ENCODE results near the gene SGCA.

Gene SGCA

GRCh38 chr17:50182783-50183420, 17.1 kb downstream of the SGCA start:
- no peak for DNase-seq (ENCODE audit: low spot score)

DNA sequence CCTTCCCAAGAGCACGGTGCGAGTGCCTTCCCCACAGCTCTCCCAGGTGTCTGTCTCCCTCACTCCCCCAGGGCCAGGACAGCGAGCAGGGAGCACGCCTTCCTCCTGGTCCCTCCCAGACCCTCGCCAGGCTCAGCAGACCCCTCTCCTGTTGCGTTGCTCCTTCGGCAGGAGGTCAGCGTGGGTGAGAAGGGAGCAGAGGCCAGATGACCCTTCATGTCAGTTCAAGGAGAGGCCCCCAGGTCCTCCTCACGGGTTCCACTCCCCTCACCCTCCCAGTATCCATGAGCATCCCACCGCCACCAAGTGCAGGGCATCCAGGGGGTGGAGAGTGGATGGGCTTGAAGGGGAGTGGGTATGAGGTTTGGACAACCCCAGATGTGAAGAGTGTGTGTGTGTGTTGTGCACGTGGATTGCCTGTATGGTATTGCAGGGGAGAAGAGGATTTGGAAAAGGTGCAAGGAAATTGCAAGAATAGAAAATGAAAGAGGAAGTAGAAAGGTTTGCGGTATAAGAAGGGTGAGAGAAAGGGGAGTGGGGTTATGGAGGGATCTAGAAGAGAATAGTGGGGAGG, 17.7 kb downstream of the SGCA start:
- no peak for DNase-seq (ENCODE audit: low spot score)

DNA sequence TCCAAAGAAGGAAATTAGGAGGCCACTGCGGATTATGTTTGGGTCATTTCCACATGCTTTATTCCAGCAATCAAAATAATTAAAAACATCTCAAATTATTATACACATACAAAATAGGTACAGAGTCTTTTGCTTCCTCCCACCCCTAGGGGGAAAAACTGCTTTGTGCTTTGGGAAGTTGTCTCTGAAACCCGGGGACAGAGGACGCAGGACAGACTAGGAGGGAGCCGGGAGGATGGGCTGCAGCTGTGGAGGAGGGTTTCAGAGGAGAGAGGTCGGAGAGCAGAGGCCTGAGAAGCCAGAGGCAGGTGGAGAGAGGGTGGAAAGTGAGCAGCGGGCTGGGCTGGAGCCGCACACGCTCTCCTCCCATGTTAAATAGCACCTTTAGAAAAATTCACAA, 18.3 kb downstream of the SGCA start:
- DNase-seq (ENCODE audit: low spot score) = no peak

DNA sequence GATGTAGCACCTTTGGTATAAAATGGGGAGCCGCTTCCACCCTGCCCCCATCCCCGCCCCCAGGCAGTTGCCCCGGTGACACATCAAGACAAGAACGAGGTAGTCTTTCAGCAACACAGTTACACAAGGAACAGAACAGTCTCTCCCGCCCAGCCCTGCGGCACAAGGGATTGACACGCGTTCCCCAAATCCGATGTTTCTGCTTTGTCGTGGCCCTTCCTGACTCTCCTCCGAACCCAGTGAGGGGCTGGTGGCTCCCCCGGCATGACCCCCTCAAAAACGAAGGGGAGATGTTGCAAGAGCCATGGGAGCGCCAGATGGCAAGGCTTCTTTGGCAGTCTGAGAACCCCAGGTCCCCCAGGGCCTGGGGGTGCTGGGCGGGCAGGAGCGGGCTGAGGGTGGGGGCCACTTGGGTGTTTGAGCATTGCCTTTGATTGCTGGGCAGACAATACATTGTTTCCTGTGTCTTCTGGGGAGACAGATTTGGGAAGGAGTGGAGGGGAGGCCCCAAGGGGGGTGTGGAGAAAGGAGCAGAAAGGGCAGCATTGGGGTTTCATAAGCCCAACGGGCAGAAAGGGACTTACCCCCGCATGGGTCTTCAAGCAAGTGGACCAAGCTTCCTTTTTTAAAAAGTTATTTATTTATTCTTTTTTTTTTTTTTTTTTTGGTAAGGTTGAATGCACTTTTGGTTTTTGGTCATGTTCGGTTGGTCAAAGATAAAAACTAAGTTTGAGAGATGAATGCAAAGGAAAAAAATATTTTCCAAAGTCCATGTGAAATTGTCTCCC, 19.0 kb downstream of the SGCA start:
- DNase-seq (ENCODE audit: low spot score) = no peak

GRCh38 chr17:50185631-50186471, 20.0 kb downstream of the SGCA start:
- no peak for DNase-seq (ENCODE audit: low spot score)

DNA sequence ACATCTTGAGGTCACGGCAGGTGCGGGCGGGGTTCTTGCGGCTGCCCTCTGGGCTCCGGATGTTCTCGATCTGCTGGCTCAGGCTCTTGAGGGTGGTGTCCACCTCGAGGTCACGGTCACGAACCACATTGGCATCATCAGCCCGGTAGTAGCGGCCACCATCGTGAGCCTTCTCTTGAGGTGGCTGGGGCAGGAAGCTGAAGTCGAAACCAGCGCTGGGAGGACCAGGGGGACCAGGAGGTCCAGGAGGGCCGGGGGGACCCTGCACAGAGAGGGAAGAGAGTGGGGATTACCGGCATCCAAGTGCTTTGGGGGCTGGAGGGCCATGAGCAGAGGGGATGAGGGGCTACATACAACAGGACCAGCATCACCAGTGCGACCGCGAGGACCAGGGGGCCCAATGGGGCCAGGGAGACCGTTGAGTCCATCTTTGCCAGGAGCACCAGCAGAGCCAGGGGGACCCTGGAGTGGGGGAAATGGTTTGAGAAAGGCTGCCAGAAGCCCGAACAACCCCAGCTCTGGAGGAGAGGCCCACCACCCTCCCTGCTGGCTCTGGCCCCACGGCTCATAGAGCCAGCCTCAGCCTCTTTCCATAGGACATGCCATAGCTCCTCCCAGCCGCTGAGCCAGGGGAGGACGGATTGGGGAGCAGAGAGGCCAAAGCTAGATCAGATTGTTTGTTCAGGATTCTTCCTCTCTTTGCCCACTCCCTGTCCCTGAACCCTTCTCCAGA, 21.0 kb downstream of the SGCA start:
- no peak for DNase-seq (ENCODE audit: low spot score)

DNA sequence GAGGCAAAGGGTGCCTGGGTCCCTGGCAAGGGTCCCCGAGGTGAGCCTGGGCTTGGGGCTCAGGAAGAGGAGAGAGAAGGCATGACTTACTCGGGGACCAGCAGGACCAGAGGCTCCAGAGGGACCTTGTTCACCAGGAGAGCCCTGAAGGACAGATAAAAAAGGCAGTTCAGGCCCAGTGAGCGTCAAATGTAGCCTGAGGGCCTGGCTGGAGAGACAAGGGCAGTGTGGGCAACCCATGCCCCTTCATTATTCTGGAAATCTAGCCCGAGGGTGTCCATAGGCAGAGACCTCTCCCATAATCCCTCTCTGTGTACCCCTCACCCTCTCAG, 21.6 kb downstream of the SGCA start:
- no peak for DNase-seq (ENCODE audit: low spot score)

DNA sequence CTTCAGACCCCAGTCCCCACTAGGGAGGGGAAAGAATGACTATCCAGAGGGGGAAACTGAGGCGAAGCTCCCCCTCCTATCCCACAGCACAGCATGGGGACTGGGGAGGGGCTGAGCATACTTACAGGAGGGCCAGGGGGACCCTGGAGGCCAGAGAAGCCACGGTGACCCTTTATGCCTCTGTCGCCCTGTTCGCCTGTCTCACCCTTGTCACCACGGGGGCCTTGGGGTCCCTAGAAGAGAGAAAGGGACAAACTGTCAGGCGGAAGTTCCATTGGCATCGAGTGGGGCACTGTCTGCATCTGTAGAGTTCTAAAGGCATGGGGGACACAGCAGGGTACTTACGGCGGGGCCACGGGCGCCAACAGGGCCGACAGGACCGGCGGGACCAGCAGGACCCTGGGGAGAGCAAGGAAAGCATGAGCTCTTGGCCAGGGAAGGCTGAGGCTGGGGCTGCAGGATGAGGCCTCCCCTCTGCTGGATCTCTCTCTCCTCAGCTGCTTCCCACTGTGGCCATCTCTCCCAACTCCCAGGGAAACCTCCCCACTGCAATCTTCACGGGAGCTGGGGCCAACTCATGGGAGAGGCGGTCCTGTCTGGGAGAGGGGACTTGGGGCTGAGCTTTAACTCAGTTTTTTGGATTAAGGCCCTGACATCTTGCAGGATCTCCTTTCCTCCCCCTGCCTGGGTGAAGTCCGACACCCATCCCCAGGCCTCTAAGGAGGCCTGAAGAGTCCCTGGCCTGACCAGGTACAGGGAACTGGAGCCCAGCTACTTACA, 22.1 kb downstream of the SGCA start:
- no peak for DNase-seq (ENCODE audit: low spot score)

GRCh38 chr17:50188531-50188920, 22.7 kb downstream of the SGCA start:
- no peak for DNase-seq (ENCODE audit: low spot score)

DNA sequence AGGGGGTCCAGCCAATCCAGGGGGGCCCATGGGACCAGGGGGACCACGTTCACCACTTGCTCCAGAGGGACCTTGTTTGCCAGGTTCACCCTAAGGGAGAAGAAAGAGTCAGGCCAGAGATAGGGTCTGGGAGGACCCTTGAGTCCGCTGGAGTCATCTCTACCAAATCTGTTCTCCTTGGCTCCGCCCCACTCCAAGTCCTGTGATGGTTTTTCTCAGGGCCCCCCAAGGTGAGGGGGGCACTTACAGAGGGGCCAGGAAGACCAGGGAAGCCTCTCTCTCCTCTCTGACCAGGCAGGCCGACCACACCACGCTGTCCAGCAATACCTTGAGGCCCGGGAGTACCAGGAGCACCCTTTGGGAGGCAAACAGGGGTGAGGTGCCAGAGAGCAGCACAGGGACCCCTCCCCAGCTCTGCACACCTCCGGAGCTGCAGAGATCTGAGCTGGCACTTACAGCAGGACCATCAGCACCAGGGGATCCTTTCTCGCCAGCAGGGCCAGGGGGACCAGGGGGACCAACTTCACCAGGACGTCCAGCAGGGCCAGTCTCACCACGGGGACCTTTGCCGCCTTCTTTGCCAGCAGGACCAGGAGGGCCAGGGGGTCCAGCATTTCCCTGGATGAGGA, 23.2 kb downstream of the SGCA start:
- no peak for DNase-seq (ENCODE audit: low spot score)

DNA sequence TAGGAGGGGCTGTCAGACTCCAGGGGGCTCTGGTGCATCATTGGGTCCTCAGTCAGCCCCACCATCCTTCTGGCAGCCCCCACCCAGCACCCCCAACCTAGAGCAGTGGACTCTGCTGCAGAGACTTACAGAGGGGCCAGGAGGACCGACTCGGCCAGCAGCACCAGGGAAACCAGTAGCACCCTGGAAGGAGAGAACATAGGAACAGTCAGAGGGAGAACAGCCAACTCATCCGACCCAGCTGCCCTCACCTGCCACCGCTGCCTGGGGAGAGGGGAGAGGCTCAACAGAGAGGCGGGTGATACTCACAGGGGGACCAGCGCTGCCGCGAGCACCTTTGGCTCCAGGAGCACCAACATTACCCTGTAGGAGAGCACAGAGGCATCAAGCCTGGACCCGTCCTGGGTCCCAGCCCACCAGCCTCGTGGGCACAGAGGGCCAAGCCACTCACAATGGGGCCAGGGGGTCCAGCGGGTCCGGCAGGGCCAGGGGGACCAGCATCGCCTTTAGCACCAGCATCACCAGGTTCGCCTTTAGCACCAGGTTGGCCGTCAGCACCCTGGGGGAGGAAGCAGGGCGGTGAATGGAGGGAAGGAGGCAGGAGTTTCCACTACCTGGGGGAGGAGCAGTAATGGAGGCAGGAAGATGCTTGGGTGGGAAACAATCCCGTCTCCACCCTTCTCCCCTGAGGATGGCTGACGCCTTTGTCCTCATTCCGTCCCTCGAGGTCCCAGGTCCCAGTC, 23.9 kb downstream of the SGCA start:
- DNase-seq (ENCODE audit: low spot score) = no peak

DNA sequence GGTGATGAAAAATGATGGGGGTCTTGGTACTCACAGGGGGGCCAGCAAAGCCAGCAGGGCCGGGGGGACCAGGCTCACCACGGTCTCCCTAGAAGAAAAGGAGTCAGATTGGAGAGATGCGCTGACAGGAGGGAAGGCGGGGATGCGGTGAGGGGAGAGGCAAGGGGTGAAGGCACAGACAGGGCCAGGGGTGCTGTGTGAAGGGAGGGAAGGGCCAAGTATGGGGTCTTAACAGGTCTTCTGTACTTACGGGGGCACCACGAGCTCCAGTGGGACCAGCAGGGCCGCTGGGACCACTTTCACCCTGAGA, 24.4 kb downstream of the SGCA start:
- DNase-seq (ENCODE audit: low spot score) = no peak

DNA sequence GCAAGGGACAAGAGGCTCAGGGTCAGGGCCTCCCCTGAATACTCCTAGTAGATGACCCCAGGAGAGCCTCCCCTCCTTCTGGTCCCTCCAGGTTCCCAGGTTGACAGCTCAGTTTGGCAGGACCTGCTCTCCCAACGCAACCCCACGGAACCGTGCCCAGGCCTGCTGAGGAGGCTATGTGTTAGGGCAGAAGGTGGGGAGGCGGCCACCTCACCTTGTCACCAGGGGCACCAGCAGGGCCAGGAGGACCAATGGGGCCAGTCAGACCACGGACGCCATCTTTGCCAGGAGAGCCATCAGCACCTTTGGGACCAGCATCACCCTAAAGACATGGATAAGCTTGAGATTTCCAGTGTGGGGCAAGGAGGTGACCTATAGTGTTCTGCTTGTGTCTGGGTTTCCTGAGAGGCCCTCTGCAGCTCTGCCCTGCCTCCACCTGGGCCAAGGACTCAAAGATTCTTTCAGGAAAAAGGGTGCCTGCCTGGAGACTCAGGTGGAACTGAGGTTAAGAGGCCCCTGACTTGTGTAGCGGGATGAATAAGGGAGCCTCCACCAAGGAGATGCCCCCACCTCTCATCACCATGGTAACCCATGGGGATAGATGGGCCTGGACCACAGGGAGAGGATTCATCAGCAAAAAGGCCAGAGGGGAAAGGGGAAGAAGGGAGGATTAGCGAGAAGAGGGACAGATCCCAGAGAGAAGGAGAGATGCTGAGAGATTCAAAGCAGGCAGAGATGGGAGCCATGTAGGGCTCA, 25.0 kb downstream of the SGCA start:
- DNase-seq (ENCODE audit: low spot score) = no peak

- DNase-seq (ENCODE audit: low spot score) = no peak
Observed at GRCh38 chr17:50191359-50192143, 25.7 kb downstream of the SGCA start.

- no peak for DNase-seq (ENCODE audit: low spot score)
Observed at GRCh38 chr17:50192144-50192617, 26.4 kb downstream of the SGCA start.

DNA sequence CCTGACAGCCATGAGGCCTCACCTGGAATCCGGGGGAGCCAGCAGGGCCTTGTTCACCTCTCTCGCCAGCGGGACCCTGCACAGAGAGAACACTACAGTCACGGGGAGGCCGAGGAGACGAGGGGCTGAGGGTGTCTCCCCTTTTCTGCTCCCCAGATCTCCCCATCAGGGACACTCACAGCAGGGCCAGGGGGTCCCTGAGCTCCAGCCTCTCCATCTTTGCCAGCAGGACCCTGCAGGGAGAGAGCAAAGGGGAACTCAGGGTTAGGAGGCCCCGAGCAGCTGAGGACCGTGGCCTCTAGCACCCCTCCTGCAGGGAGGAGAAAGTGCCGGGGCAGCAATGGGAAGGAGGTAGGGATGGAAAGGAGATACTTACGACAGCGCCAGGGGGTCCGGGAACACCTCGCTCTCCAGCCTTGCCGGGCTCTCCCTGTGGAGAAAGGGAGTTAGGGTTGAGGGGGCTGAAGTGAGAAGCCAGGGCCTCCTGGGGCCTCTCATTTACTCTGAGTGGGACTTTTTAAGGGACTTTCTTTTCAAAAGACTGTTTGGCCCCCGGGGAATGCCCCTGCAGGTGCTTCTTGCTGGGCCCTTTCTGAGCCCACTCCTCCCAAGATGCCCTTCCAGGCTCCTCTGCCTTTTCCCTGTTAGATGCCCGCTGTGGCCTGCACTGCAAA, 26.9 kb downstream of the SGCA start:
- no peak for DNase-seq (ENCODE audit: low spot score)

DNA sequence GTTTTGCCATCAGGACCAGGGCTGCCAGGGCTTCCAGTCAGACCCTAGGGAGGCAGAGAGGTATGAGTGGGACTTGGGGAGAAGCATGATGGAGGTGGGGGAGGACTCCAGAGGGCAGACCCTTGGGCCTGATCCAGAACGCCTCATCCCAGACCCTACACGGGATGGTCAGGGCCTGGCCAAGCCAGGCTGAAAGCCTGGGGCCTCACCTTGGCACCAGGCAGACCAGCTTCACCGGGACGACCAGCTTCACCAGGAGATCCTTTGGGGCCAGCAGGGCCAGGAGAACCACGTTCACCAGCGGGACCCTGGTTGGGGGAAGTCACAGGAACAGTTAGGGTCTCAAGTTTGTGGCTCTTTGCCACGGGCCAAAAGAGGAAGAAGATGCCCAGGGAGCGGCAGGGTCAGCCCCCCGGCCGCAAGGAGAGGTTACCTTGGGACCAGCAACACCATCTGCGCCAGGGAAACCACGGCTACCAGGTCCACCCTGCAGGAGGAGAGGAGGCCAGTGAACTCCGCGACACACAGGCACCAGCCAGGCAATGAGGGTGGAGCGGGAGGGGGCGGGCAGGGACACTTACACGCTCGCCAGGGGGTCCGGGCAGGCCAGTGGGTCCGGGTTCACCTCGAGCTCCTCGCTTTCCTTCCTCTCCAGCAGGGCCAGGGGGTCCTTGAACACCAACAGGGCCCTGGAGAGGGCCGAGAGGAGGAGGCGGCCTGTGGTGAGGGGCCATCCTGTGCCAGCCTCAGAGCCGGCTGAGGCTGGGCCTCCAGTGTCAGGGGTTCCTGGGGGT, 28.5 kb downstream of the SGCA start:
- DNase-seq (ENCODE audit: low spot score) = no peak
